ENCODE measurements around the gene NETO2.
"Not testable (repeated sequence)": the region's sequence is repeated elsewhere in the genome, so short reads cannot be mapped to it uniquely, and the experiment has no call there.

The NETO2 gene

DNA sequence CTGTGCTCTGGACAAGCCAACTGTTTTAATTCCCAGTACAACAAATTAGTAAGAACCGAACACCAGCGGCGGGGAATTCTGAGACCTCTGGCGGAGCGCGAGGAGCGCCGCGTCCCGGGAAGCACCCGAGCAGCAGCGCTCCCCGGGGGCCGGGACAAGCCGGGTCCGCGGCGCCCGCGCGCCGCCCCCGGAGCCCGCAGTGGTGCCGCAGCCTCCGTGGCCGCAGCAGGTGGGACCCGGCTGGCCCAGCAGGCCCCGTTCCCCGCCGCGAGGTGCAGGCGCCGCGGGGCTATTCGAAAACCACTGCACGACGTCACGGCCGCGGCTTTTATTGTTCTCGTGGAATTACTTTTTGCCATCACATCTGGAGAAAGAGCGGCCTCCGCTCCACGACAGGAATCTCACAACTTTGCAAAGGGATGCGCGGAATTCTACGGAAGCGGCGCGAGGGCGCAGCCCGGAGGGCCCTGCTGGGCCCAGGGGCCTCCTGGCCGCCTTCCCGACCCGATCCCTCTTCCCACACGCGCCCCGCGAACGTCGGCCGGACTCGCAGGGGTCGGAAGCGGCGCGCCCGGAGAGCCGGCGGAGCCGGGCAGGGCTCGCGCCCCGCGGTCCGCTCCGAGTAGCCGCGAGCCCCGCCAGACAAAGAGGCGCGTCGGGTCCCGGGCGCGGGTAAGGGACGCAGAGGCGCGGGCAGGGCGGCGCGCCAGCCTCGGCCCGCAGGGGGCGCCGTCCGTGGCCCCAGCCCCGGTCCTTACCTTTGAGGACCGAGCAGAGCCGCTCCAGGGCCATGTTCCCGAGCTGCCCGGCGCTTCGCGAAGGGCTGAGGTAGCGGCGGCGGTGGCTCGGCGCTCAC lies 696 bp downstream of the NETO2 start:
- H3K36me3 Mint-ChIP-seq, result no peaks in the 10 kb centered on the region
- DNase-seq, result peak; percentile 71

DNA sequence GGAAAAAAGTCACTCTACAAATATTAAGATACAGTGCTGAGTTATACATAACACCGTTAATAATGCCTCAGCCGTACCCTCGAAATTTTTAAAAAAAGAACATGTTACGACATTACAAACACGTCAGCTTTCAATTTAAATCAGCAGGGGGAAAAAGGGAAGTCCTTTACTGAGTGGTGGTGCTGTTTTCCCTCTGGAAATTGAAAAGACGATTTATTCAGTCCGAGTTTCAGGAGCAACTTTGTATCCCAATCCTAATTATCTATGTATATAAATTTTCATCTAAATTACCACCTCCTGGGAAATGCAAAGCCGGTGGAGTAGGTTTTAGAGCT lies 1.3 kb downstream of the NETO2 start:
- Mint-ChIP-seq H3K9me3 (no peaks in the 10 kb centered on the region), H3K27ac (no peak overlapping the region), H3K4me1 (peaks cover 28% of the 10 kb centered on the region), H3K4me3 (peak overlapping the region; percentile 70), H3K27me3 (peaks cover 36% of the 10 kb centered on the region), H3K36me3 (no peaks in the 10 kb centered on the region)
- no peak for DNase-seq
- CTCF ChIA-PET, result interaction anchor here (0.7 to 5.1 kb wide), 25 partner anchors 8 to 1488 kb away, joined by 3 to 41 read pairs (median 5); no protein-coding TSS in a partner anchor

More for the DNA sequence above, 696 bp downstream of the NETO2 start:
- Mint-ChIP-seq H3K9me3 (no peaks in the 10 kb centered on the region), H3K27ac (no peak overlapping the region), H3K4me1 (peaks cover 26% of the 10 kb centered on the region), H3K27me3 (peaks cover 36% of the 10 kb centered on the region), H3K4me3 (peak overlapping the region; percentile 70)
- CTCF ChIA-PET, result interaction anchor here (0.7 to 5.1 kb wide), 26 partner anchors 12 to 1022 kb away, joined by 3 to 41 read pairs (median 4); partner anchors contain the start of genes ITFG1 and PHKB

DNA sequence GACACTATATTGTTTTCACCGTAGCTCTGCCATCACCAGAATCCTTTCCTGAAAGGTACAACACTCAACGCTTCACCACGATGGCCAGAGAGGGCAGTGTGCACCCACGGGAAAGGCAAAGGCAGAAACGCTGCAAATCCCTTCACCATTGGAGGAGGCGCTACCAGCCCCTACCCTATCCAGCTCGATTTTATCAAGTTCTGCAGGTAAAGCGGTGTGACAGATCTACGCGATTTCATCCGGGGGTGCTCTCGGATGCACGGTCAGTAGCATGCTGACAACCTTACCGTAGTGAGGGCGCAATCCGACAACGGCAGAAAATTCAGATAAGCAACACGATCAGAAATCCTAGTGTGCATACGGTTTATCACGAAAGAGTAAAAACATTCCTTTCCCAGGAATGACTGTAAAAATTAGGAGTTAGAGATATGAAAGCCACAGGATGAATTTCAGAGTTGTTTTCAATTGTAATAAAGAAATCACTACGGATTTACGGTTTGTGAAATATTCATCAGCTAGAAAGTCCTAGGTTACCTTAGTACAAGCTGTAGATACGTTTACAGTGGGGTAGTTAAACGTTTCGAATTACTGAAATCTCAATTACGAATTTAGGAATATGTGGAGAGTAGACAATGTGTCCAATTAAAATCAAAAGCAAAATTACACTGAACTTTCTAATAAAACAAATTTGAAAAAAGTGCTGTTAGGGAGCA lies 1.8 kb downstream of the NETO2 start:
- Mint-ChIP-seq H3K4me3 (peak overlapping the region; percentile 70), H3K27ac (no peak overlapping the region), H3K9me3 (no peaks in the 10 kb centered on the region), H3K27me3 (peaks cover 33% of the 10 kb centered on the region), H3K4me1 (peaks cover 28% of the 10 kb centered on the region), H3K36me3 (no peaks in the 10 kb centered on the region)
- peak; percentile 90 for DNase-seq
- CTCF ChIA-PET, result interaction anchor here (0.6 to 5.1 kb wide), 46 partner anchors 8 to 1489 kb away, joined by 3 to 41 read pairs (median 4); partner anchors contain the start of genes ITFG1 and PHKB

DNA sequence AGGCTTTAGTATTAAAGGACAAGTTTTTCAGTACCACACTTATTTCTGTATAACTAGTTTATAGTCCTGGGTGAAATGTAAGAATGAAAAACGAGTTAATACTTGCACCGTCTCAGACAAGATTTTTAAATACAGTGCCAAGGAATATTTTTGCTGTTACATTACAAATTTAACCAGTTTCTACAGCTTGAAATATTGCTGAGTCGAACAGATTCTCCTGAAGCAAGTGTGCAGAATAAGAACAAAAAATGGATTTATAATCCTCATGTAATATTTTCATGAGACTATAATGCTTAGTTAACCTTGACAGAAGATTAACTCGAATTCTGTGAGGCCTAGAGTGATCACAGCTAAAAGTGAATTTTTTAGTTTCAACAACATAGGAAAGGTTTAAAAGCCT lies 3.1 kb downstream of the NETO2 start:
- DNase-seq, result no peak
- no peaks in the 10 kb centered on the region for H3K36me3 Mint-ChIP-seq
- no peak overlapping the region for H3K4me3 Mint-ChIP-seq
- H3K27ac Mint-ChIP-seq, result no peak overlapping the region
- peaks cover 23% of the 10 kb centered on the region for H3K27me3 Mint-ChIP-seq
- no peaks in the 10 kb centered on the region for H3K9me3 Mint-ChIP-seq
- peaks cover 30% of the 10 kb centered on the region for H3K4me1 Mint-ChIP-seq
- CTCF ChIA-PET, result interaction anchor here (1.0 to 3.5 kb wide), 11 partner anchors 9 to 1017 kb away, joined by 3 to 34 read pairs (median 7); no protein-coding TSS in a partner anchor

DNA sequence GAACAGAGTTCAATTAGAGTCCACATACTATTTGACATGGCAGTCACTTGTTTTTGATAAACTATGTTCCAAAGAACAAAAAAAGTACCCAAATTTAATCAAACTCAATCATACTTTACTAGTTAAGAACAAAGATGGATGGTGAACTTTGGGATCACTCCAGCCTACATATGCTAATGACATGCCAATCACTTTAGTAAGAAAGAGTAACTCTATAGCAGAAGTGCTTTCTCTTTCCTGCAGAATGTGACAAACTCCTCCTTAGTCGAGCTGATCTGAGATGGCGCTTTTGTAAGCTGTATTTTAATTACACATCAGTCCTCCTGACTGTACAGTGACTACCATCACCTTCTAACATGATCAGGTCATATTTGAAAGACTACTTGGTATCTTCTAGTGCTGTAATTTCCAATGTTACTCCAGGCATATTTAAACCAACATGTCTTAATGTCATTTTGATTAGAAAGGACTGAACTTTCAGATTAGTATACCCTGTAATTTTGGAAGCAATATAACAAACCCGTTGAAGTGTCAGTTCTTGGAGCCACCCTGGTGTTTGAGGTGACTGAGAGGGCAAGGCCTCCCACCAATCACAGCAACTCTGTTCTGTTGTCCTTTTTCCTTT lies 4.1 kb downstream of the NETO2 start:
- no peaks in the 10 kb centered on the region for H3K9me3 Mint-ChIP-seq
- no peak overlapping the region for H3K4me3 Mint-ChIP-seq
- peaks cover 27% of the 10 kb centered on the region for H3K4me1 Mint-ChIP-seq
- CTCF ChIA-PET, result interaction anchor here (1.0 kb wide), 1 partner anchor 102 kb away, joined by 8 read pairs; no protein-coding TSS in a partner anchor
- peaks cover 18% of the 10 kb centered on the region for H3K27me3 Mint-ChIP-seq
- DNase-seq, result no peak
- no peaks in the 10 kb centered on the region for H3K36me3 Mint-ChIP-seq
- no peak overlapping the region for H3K27ac Mint-ChIP-seq

DNA sequence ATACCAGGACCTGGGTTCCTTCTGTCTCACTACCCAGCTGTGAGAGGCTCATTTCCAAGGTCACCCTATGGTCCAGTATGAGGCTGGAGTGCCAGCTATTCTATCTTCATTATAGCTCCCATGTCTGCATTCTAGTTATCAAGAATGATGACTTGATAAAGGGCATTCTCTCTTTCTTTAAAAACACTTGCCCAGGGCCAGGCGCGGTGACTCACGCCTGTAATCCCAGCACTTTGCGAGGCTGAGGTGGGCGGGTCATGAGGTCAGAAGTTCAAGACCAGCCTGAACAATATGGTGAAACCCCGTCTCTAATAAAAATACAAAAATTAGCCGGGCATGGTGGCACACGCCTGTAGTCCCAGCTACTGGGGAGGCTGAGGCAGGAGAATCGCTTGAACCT lies 5.8 kb downstream of the NETO2 start:
- peaks cover 23% of the 10 kb centered on the region for H3K4me1 Mint-ChIP-seq
- CTCF ChIA-PET, H3K4me3 Mint-ChIP-seq, H3K36me3 Mint-ChIP-seq, H3K9me3 Mint-ChIP-seq, H3K27ac Mint-ChIP-seq, DNase-seq: not testable (repeated sequence)
- peaks cover 12% of the 10 kb centered on the region for H3K27me3 Mint-ChIP-seq

DNA sequence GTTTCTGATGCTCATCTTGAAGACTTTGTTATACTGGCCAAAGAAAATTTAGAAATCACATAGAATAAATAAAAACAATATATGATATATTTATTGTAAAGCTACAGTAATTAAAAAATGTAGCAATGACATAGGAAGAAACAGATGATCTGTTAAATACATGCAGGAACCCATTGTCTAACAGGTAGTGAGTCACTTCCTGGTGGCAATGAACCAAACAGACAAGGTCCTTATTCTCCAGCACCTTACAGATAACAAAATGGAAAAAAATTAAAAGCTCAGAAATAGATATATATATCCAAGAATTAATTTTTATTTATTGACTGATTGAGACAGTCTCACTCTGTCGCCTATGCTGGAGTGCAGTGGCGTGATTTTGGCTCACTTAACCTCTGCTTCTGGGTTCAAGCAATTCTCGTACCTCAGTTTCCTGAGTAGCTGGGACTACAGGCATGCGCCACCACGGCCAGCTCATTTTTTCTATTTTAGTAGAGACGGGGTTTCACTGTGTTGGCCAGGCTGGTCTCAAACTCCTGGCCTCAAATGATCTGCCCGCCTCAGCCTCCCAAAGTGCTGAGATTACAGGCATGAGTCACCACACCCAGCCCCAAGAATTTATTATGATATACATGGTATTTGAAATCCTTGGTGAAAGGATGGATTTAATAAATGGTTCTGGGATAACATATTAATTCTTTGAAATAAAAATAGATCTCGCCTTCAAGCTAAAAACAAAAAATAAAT lies 7.5 kb downstream of the NETO2 start:
- Mint-ChIP-seq H3K4me1 (peaks cover 10% of the 10 kb centered on the region), H3K36me3 (no peaks in the 10 kb centered on the region), H3K9me3 (no peaks in the 10 kb centered on the region), H3K27ac (no peak overlapping the region), H3K4me3 (no peak overlapping the region), H3K27me3 (no peaks in the 10 kb centered on the region)
- no peak for DNase-seq
- CTCF ChIA-PET, result interaction anchor here (1.1 to 1.9 kb wide), 2 partner anchors 98 to 1029 kb away, joined by 4 to 8 read pairs; no protein-coding TSS in a partner anchor

DNA sequence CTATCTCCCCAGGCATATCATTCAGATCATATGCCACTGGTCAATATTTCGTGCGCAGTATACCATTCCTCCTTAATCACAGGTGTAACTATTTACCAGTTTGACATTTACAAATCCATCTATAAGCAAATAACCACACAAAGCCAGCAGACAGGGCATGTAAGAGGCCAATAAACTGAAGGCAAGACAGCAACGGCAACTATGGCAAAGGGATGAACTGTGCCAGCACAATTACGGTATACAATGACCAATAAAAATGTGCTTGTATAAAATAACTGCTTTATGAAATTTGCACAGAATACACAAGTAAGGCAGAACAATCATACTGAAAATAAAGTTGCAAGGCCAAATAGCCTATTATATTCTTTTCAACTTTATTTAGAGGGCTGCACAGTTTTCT lies 9.2 kb downstream of the NETO2 start:
- Mint-ChIP-seq H3K4me1 (peaks cover 10% of the 10 kb centered on the region), H3K27ac (no peak overlapping the region), H3K9me3 (no peaks in the 10 kb centered on the region), H3K36me3 (no peaks in the 10 kb centered on the region), H3K4me3 (no peak overlapping the region), H3K27me3 (no peaks in the 10 kb centered on the region)
- DNase-seq, result no peak
- CTCF ChIA-PET, result interaction anchor here (0.6 to 1.3 kb wide), 2 partner anchors 21 to 434 kb away, joined by 3 to 5 read pairs; no protein-coding TSS in a partner anchor

DNA sequence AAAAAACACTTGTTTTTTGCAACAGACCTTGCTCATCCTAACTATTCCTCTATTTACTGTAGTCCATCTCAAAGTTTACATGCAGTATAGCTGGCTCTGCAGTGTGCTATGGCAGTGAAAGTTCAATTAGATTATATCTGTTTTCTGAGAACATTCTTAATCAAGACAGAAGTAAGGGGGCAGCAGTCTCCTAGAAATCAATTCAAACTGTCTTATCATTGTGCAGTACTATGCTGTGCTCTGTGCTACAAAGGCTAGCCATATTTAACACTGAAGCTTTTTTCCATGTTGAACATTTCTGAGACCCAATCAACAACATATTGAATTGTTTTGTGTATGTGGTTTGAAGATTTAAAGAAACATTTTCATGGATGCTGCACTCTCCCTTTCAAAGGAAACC lies 11.4 kb downstream of the NETO2 start:
- Mint-ChIP-seq H3K27me3 (no peaks in the 10 kb centered on the region), H3K27ac (no peak overlapping the region), H3K36me3 (no peaks in the 10 kb centered on the region), H3K4me1 (peaks cover 2% of the 10 kb centered on the region), H3K9me3 (no peaks in the 10 kb centered on the region), H3K4me3 (no peak overlapping the region)
- no peak for DNase-seq
- CTCF ChIA-PET, result interaction anchor here (2.5 kb wide), 1 partner anchor 9 kb away, joined by 8 read pairs; no protein-coding TSS in a partner anchor

DNA sequence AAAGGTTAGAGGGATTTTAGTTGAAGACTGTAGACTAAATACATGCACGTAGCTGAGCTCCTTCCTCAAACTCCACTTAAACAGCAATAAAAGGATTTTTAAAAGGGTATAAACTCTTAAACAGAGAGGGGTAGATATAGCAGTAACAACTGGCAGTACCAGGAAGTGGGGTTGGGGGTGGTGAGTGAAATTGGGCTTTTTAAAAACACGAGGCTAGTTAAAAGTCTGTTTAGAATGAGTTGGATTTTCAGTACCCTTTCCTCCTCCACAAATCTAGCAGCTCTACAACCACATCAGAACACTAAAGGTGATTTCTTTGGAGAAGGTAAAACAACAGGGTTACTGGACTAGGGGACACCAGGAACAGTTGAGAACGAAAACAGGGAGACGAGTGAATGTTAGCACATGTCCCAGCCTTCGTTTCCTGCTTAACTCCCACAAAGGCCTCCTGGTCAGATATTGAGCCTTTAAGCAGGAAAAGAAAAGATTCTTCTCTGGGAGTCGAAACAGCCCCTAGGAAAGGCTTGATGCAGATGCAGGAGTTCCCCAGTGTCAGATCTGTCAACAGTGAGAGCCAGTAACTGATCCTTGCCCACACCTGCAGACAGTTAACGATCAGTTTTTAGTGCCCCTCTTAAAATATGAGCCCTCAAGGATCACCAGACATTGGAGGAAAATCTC lies 13.8 kb downstream of the NETO2 start:
- Mint-ChIP-seq H3K4me1 (no peaks in the 10 kb centered on the region), H3K27me3 (no peaks in the 10 kb centered on the region), H3K36me3 (no peaks in the 10 kb centered on the region), H3K9me3 (no peaks in the 10 kb centered on the region), H3K27ac (no peak overlapping the region), H3K4me3 (no peak overlapping the region)
- CTCF ChIA-PET, result interaction anchor here (2.3 kb wide), 1 partner anchor 12 kb away, joined by 9 read pairs; no protein-coding TSS in a partner anchor
- DNase-seq, result no peak

DNA sequence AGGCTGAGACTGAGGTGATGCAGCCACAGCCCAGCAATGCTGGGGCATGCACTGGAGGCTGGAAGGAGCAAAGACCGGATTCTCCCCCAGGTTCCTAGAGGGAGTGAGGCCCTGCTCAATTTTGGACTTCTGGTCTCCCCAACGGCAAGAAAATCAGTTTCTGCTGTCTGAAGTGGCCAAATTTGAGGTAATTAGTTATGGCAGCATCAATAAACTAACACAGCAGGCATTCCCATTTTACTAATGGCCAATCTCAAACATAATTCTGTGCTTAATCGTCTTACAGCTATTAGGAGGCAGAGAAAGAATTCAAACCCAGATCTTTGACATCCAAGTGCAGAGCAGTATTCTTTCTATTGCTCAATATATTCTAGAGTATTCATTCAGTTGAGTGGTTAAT lies 16.2 kb downstream of the NETO2 start:
- Mint-ChIP-seq H3K9me3 (no peaks in the 10 kb centered on the region), H3K27me3 (no peaks in the 10 kb centered on the region), H3K4me3 (no peak overlapping the region), H3K27ac (no peak overlapping the region), H3K36me3 (no peaks in the 10 kb centered on the region), H3K4me1 (no peaks in the 10 kb centered on the region)
- no peak for DNase-seq
- CTCF ChIA-PET, result interaction anchor here (2.3 kb wide), 1 partner anchor 14 kb away, joined by 9 read pairs; no protein-coding TSS in a partner anchor

DNA sequence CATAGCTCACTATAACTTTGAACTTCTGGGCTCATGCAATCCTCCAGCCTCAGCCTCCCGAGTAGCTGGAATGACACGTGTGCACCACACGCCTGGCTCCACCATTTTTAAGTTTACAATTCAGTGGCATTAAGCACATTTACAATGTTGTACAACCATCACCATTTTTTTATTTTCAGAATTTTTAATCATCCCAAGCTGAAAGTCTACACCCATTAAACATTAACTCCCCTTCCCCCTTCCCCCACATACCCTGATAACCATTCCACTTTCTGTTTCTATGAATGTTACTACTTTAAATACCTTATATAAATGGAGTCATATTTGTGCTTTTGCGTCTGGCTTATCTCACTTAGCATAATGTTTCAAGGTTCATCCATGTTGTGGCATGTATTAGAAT lies 18.0 kb downstream of the NETO2 start:
- Mint-ChIP-seq H3K4me1 (no peaks in the 10 kb centered on the region), H3K9me3 (no peaks in the 10 kb centered on the region), H3K27me3 (no peaks in the 10 kb centered on the region), H3K27ac (no peak overlapping the region), H3K36me3 (no peaks in the 10 kb centered on the region), H3K4me3 (no peak overlapping the region)
- no peak for DNase-seq
- CTCF ChIA-PET, result interaction anchor here (0.6 kb wide), 1 partner anchor 26 kb away, joined by 4 read pairs; no protein-coding TSS in a partner anchor

DNA sequence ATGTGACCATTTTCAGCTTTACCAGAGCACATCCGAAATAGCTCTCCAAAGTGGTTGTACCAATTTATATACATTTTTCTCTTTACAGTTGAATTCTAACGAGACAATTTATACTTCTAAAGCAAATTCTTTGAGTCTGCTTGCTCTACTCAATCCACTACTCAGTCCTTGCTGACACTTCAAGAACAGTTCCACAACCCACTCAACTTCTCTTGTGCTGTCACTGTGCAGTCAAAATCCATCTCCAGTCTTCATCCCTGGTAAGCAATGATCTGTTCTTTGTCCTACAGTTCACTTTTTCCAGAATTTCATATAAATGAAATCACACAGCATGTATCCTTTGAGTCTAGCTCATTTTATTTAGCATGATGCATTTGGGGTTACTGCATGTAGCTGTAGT lies 30.6 kb downstream of the NETO2 start:
- no peak overlapping the region for H3K27ac Mint-ChIP-seq
- CTCF ChIA-PET, result interaction anchor here (1.4 kb wide), 2 partner anchors 11 to 21 kb away, joined by 3 to 5 read pairs; no protein-coding TSS in a partner anchor

More for the DNA sequence above, 30.6 kb downstream of the NETO2 start:
- Mint-ChIP-seq H3K4me1 (peaks cover 9% of the 10 kb centered on the region), H3K9me3 (no peaks in the 10 kb centered on the region), H3K27me3 (no peaks in the 10 kb centered on the region), H3K4me3 (no peak overlapping the region), H3K36me3 (no peaks in the 10 kb centered on the region)
- DNase-seq, result no peak

Data from activated naive CD4-positive, alpha-beta T cell treated with anti-CD3 and anti-CD28 coated beads, Interleukin-2, amount 10 ng/mL, durations not matched to agents 7 days and 5 days (primary cell).